Tibial nerve (tissue), 4 donors: Measurements from ENCODE around the gene ZNF335. TPM values are rescaled to one million over a fixed set of nuclear protein-coding genes. Genes with fewer than 3 reads are reported as not detected.

Source experiments
- DNase-seq, 2 donors: peaks; one replicate each; pipeline ENCODE4 v3.0.0-alpha.2; 2019; ENCODE audit warnings: low spot score in 2 of 2
- H3K27ac ChIP-seq, 4 donors: fragments of 200-600 bp; sonication (generic) in 3 of 4; one replicate each; pipeline ENCODE4 v1.5.1; 2017 to 2019; ENCODE audit warnings: mild to moderate bottlenecking in 1 of 4
- H3K27me3 ChIP-seq, 2 donors: fragments of 200-600 bp; sonication (generic) in 1 of 2; one replicate each; pipeline versions ENCODE4 v1.5.1 to v1.6.0; 2017 to 2019
- H3K36me3 ChIP-seq, 3 donors: fragments of 200-600 bp; sonication (generic); one replicate each; pipeline ENCODE4 v1.5.1; 2018 to 2019
- H3K4me1 ChIP-seq, 4 donors: fragments of 200-600 bp; sonication (generic) in 3 of 4; one replicate each; pipeline ENCODE4 v1.5.1; 2017 to 2019
- H3K4me3 ChIP-seq, 4 donors: fragments of 200-600 bp; sonication (generic) in 3 of 4; one replicate each; pipeline ENCODE4 v1.5.1; 2017 to 2019; ENCODE audit warnings: mild to moderate bottlenecking in 1 of 4, moderate library complexity in 1 of 4
- H3K9me3 ChIP-seq, 4 donors: fragments of 200-600 bp; sonication (generic) in 3 of 4; one replicate each; pipeline ENCODE4 v1.5.1; 2017 to 2019
- EP300 ChIP-seq, 2 donors: sonication (generic); formaldehyde crosslinking; IDR thresholded peaks; one replicate each; pipeline ENCODE4 v1.6.1; 2017; ENCODE audit warnings: antibody characterized with exemption in 2 of 2, mild to moderate bottlenecking in 1 of 2
- POLR2A ChIP-seq, 2 donors: fragments of 450-650 bp; IDR thresholded peaks; one replicate each; pipeline ENCODE4 v1.6.1; 2017; ENCODE audit warnings: antibody characterized with exemption in 2 of 2, mild to moderate bottlenecking in 2 of 2, moderate library complexity in 2 of 2
- WGBS, 2 donors: methylation state at CpG; one replicate each; pipeline ENCODE4 v1.1.5; 2018; 5-methylcytosine and 5-hydroxymethylcytosine counted together
- total RNA-seq, 4 donors: library from RNA; depleted of rRNA; stranded (reverse); fragments of >200 nt; gene quantifications; one replicate each; pipeline ENCODE4 v1.1.0, GENCODE V29; 2016
- TF ChIP-seq, protein P1 (sequence below), 5 experiments: fragments of 200-600 bp in 3 of 5; fragments of 450-650 bp in 2 of 5; sonication (generic) in 3 of 5; IDR thresholded peaks; one replicate each; pipeline ENCODE4 v1.5.1; 2016 to 2019; ENCODE audit warnings: antibody characterized with exemption in 5 of 5, mild to moderate bottlenecking in 3 of 5, moderate library complexity in 2 of 5

The ZNF335 gene
- total RNA-seq, 4 donors from 2014 or later = 24.3 to 42.3 (median 28.6) TPM

GRCh38 chr20:45963059-45964005 lies 8.7 kb downstream of the ZNF335 start:
- peak in 1 of 2 donors; percentile 50 for DNase-seq
- Histone ChIP-seq H3K4me1 (peaks cover 0 to 6% (median 0%) of the 10 kb centered on the region in 4 donors), H3K27me3 (no peaks in the 10 kb centered on the region), H3K27ac (no peak overlapping the region), H3K4me3 (no peak overlapping the region), H3K9me3 (peaks cover 0 to 4% (median 0%) of the 10 kb centered on the region in 4 donors), H3K36me3 (peaks cover 5 to 99% (median 61%) of the 10 kb centered on the region in 3 donors)
- no peak for TF ChIP-seq EP300 (IDR thresholded peaks at IDR 0.05)
- TF ChIP-seq, protein P1, sequence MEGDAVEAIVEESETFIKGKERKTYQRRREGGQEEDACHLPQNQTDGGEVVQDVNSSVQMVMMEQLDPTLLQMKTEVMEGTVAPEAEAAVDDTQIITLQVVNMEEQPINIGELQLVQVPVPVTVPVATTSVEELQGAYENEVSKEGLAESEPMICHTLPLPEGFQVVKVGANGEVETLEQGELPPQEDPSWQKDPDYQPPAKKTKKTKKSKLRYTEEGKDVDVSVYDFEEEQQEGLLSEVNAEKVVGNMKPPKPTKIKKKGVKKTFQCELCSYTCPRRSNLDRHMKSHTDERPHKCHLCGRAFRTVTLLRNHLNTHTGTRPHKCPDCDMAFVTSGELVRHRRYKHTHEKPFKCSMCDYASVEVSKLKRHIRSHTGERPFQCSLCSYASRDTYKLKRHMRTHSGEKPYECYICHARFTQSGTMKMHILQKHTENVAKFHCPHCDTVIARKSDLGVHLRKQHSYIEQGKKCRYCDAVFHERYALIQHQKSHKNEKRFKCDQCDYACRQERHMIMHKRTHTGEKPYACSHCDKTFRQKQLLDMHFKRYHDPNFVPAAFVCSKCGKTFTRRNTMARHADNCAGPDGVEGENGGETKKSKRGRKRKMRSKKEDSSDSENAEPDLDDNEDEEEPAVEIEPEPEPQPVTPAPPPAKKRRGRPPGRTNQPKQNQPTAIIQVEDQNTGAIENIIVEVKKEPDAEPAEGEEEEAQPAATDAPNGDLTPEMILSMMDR (IDR thresholded peaks at IDR 0.05) = peak in 4 of 5 experiments; percentile 17 to 55 (median 28)
- WGBS, 2 donors = 85 to 88% methylated on average over 31 to 34 of the region's 34 CpGs

GRCh38 chr20:45962031-45962755 lies 9.8 kb downstream of the ZNF335 start:
- Histone ChIP-seq H3K27me3 (no peaks in the 10 kb centered on the region), H3K36me3 (peaks cover 5 to 99% (median 66%) of the 10 kb centered on the region in 3 donors), H3K27ac (no peak overlapping the region), H3K4me3 (no peak overlapping the region), H3K9me3 (peaks cover 0 to 4% (median 0%) of the 10 kb centered on the region in 4 donors), H3K4me1 (no peaks in the 10 kb centered on the region)
- WGBS, 2 donors = 88 to 94% methylated on average over 23 to 24 of the region's 26 CpGs
- TF ChIP-seq POLR2A (IDR thresholded peaks at IDR 0.05) (no peak), EP300 (IDR thresholded peaks at IDR 0.05) (no peak)
- TF ChIP-seq, protein P1 (IDR thresholded peaks at IDR 0.05) = no peak
- no peak for DNase-seq

GRCh38 chr20:45959956-45960630 lies 11.9 kb downstream of the ZNF335 start:
- TF ChIP-seq POLR2A (IDR thresholded peaks at IDR 0.05) = no peak
- TF ChIP-seq, protein P1 (IDR thresholded peaks at IDR 0.05) = no peak
- TF ChIP-seq EP300 (IDR thresholded peaks at IDR 0.05) = no peak
- 92 to 94% methylated on average over 14 of the region's 14 CpGs for WGBS, 2 donors
- Histone ChIP-seq H3K4me3 (no peak overlapping the region), H3K27me3 (no peaks in the 10 kb centered on the region), H3K4me1 (no peaks in the 10 kb centered on the region), H3K36me3 (peaks cover 5 to 98% (median 61%) of the 10 kb centered on the region in 3 donors), H3K9me3 (peaks cover 0 to 4% (median 0%) of the 10 kb centered on the region in 4 donors), H3K27ac (no peak overlapping the region)
- no peak for DNase-seq

DNA sequence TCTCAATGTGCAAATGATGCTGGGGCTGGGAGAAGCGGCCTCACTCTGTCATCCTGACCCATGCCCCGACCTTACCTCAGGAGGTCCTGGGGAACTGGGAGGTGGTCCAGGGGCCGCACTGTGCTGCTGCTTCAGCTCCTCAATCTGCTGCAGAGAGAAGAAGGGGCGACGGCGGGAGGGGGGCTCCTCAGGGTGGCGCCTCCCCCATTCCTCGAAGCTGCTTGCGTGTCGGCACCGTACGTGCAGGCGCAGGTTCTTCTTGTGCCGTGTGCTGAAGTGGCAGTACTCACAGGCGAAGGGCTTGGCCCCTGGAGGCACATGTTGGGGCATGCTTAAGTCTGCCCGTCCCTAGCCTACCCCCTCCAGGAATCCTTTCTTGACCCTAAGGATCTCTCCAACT lies 12.9 kb downstream of the ZNF335 start:
- peaks cover 5 to 91% (median 60%) of the 10 kb centered on the region in 3 donors for H3K36me3 ChIP-seq

More for the DNA sequence above, 12.9 kb downstream of the ZNF335 start:
- TF ChIP-seq, protein P1 (IDR thresholded peaks at IDR 0.05) = no peak
- TF ChIP-seq POLR2A (IDR thresholded peaks at IDR 0.05) (no peak), EP300 (IDR thresholded peaks at IDR 0.05) (no peak)
- no peaks in the 10 kb centered on the region for H3K4me1 ChIP-seq
- WGBS, 2 donors = 91 to 94% methylated on average over 16 of the region's 16 CpGs
- H3K27ac ChIP-seq = no peak overlapping the region
- no peak for DNase-seq
- no peaks in the 10 kb centered on the region for H3K27me3 ChIP-seq
- H3K9me3 ChIP-seq = peaks cover 0 to 4% (median 0%) of the 10 kb centered on the region in 4 donors
- H3K4me3 ChIP-seq = no peak overlapping the region
